HUES6 (cell line): ENCODE data around the gene IFFO2.

Experiments
- H3K27ac ChIP-seq: 2 replicates; pipeline ENCODE4 v1.7.0; 2013; ENCODE audit warnings: low read depth, mild to moderate bottlenecking, low read length, inconsistent platforms
- H3K27me3 ChIP-seq: 2 replicates; pipeline ENCODE4 v1.6.1; 2013; ENCODE audit warnings: low read length; ENCODE audit not compliant: control insufficient read depth, insufficient read depth
- H3K36me3 ChIP-seq: 2 replicates; pipeline ENCODE4 v1.6.1; 2013; ENCODE audit warnings: low read length; ENCODE audit not compliant: control insufficient read depth, insufficient read depth
- H3K4me1 ChIP-seq: 2 replicates; pipeline ENCODE4 v1.6.1; 2013; ENCODE audit warnings: low read length; ENCODE audit not compliant: control insufficient read depth, insufficient read depth
- H3K4me3 ChIP-seq: 2 replicates; pipeline ENCODE4 v1.5.1; 2013; ENCODE audit warnings: low read depth, low read length
- H3K9ac ChIP-seq: one replicate; pipeline ENCODE4 v1.6.1; 2013; ENCODE audit warnings: mild to moderate bottlenecking, low read length
- H3K9me3 ChIP-seq: 2 replicates; pipeline ENCODE4 v1.6.1; 2013; ENCODE audit warnings: low read depth, low read length; ENCODE audit not compliant: control insufficient read depth, insufficient read depth

Gene IFFO2

DNA sequence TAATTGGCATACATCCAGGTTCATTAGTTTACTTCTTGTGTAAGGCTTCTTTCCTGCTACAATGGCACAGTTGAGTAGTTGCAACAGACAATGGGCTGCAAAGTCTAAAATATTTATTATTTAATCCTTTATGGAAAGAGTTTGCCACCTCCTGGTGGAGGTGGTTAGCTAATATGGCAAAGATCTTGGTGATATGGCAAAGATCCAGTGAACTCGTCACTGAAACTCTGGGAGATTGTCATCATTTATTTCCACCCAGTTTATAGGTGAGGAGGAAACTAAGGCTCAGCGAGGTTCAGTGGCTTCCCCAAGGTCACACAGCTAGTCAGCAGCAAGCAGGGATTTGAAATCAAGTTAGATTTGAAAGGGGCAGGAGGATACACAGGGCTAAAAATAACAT is 16.1 kb upstream of the IFFO2 start:
- Histone ChIP-seq H3K27ac (no peak overlapping the region), H3K36me3 (no peaks in the 10 kb centered on the region), H3K9ac (no peak overlapping the region)

DNA sequence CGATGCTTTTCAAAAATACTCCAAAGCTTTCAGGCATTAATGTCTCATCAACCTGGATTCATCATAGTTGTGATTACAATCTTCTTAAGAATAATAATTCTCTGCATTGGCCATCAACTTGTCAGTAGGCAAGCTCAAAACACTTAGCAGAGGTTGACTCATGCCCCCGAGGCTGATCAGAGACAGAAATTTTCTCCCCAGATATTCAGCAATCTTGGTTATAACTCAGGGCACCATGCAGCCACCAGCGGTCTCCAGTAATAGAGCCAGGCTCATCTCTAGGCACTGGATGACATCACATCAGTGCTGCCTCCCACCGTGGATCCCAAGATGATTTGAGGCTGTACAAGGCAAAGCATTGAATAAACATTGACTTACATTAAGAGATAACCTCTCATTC is 14.3 kb upstream of the IFFO2 start:
- Histone ChIP-seq H3K36me3 (no peaks in the 10 kb centered on the region), H3K4me3 (no peak overlapping the region), H3K27me3 (no peaks in the 10 kb centered on the region), H3K27ac (no peak overlapping the region), H3K4me1 (peaks cover 5% of the 10 kb centered on the region; the same call in 1 of the 2 replicates), H3K9ac (no peak overlapping the region), H3K9me3 (no peaks in the 10 kb centered on the region)

More for the DNA sequence above, 16.1 kb upstream of the IFFO2 start:
- Histone ChIP-seq H3K4me3 (no peak overlapping the region), H3K27me3 (no peaks in the 10 kb centered on the region), H3K9me3 (no peaks in the 10 kb centered on the region), H3K4me1 (no peaks in the 10 kb centered on the region)

DNA sequence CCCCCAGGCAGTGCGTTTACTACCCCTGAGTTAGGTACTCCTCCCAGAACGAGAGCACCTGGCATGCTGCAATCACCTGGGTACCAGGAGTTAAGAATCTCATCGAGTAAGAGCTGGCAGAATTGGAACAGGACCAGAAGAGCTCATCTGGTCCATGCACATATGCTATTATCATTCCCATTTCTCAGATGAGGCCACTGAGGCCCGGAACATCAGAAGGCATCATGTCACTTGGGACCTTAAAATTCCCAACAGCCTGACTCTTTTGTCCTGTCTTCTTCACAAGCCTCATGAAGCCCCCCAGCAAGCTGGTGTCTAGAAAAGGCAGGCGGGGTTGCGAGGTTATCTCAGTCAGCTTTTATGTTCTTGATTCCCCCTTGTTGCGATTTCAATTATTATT is 13.9 kb upstream of the IFFO2 start:
- Histone ChIP-seq H3K27me3 (no peaks in the 10 kb centered on the region), H3K27ac (no peak overlapping the region), H3K9me3 (no peaks in the 10 kb centered on the region), H3K4me1 (peaks cover 9% of the 10 kb centered on the region; the same call in 1 of the 2 replicates), H3K9ac (no peak overlapping the region), H3K36me3 (no peaks in the 10 kb centered on the region), H3K4me3 (no peak overlapping the region)

GRCh38 chr1:18967066-18967690 is 10.7 kb upstream of the IFFO2 start:
- Histone ChIP-seq H3K4me1 (peaks cover 16% of the 10 kb centered on the region; the same call in 1 of the 2 replicates), H3K9ac (no peak overlapping the region), H3K27me3 (no peaks in the 10 kb centered on the region), H3K36me3 (no peaks in the 10 kb centered on the region), H3K27ac (no peak overlapping the region), H3K9me3 (no peaks in the 10 kb centered on the region), H3K4me3 (no peak overlapping the region)

DNA sequence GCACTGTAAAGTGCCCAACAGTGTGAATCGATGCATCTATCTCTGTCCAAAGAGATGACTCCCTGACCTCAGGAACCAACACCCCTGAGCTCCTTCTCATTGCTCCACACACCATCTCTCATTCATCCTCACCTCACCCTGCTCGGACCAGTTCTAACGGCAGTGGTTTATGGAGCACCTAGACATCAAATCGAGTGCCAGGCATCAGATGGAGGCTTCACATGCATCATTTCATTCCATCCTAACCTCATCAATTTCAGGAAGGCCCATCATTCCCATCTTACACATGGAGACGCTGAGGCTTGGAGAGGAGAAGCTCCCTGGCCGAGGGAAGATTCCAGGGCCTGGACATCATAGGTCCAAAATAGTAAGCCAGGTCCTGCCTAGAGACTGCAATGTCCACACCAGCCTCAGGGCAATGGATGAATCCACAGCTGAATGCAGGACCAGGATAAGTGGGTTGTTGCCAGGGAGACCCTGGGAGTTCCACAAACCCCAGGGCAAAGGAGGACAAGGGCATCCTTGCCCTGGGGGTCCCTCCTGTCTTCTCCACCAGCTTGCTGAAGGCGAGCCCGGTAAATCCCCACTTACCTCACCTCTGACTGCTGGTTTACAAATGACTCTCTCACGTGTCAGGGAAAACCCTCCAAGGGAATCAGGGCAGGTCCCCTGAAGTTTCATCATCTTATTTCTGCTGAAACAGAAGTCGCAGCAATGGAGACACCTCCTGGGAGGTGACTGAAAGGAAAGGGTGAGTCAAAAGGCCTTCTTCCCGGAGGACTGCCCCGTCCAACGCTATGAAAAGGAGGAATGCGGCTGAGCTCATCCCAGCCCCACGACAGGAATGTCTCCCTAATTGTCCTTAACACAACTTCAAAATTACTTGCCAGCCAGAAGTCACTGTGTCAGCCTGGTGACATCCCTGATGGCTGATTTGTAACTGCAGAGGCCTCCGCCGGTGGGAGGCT is 9.0 kb upstream of the IFFO2 start:
- H3K27ac ChIP-seq, result no peak overlapping the region

DNA sequence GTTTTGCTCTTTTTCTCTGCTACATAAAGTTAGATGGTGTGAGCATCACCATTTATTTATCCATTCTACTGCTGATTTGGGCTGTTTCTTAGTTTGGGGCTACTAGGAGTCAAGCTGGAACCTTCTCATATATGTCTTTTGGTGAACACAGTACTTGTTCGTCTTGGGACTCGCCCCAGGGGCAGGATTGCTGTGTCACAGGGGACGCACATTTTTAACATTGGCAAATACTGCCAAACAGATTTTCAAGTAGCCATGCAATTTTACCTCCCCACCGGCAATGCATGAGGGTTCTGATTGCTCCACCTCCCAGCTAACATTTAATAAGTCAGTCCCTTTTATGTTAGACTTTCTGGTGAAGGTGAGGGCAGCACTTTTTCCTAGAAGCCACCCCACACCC is 7.5 kb upstream of the IFFO2 start:
- Histone ChIP-seq H3K4me1 (peaks cover 16% of the 10 kb centered on the region; the same call in 1 of the 2 replicates), H3K36me3 (no peaks in the 10 kb centered on the region), H3K27ac (no peak overlapping the region)

More for the DNA sequence above, 9.0 kb upstream of the IFFO2 start:
- H3K9ac ChIP-seq, result peak overlapping the region; percentile 54
- peaks cover 2% of the 10 kb centered on the region; the same call in 1 of the 2 replicates for H3K27me3 ChIP-seq
- no peak overlapping the region for H3K4me3 ChIP-seq
- no peaks in the 10 kb centered on the region for H3K36me3 ChIP-seq
- H3K9me3 ChIP-seq, result no peaks in the 10 kb centered on the region
- peaks cover 16% of the 10 kb centered on the region; the same call in 1 of the 2 replicates for H3K4me1 ChIP-seq

GRCh38 chr1:18962855-18963737 is 6.6 kb upstream of the IFFO2 start:
- Histone ChIP-seq H3K4me1 (peaks cover 16% of the 10 kb centered on the region; the same call in 1 of the 2 replicates), H3K9ac (no peak overlapping the region), H3K9me3 (no peaks in the 10 kb centered on the region), H3K27me3 (peaks cover 17% of the 10 kb centered on the region), H3K4me3 (no peak overlapping the region), H3K27ac (no peak overlapping the region), H3K36me3 (no peaks in the 10 kb centered on the region)

More for the DNA sequence above, 7.5 kb upstream of the IFFO2 start:
- H3K4me3 ChIP-seq, result no peak overlapping the region
- H3K27me3 ChIP-seq, result peaks cover 15% of the 10 kb centered on the region
- H3K9ac ChIP-seq, result no peak overlapping the region
- no peaks in the 10 kb centered on the region for H3K9me3 ChIP-seq

GRCh38 chr1:18962121-18962721 is 5.7 kb upstream of the IFFO2 start:
- no peaks in the 10 kb centered on the region for H3K36me3 ChIP-seq
- peaks cover 19% of the 10 kb centered on the region for H3K4me1 ChIP-seq
- H3K27me3 ChIP-seq, result peaks cover 26% of the 10 kb centered on the region
- H3K9ac ChIP-seq, result no peak overlapping the region
- H3K27ac ChIP-seq, result no peak overlapping the region
- no peak overlapping the region for H3K4me3 ChIP-seq
- H3K9me3 ChIP-seq, result no peaks in the 10 kb centered on the region

DNA sequence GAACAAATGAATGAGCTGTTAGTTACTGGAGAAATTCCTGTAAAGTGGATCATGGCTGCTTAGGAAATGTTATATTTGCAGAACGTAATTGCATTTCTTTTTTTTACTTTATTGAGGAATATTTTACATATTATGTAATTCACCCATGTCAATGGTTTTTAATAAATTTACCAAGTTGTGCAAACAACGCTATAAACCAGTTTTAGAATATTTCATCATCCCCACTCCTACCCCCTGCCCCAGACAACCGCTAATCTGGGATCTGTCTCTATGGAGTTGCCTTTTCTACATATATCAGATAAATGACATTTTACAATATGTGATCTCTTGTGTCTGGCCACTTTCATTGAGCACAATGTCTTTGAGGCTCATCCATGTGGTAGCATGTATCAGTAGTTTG is 4.3 kb upstream of the IFFO2 start:
- no peak overlapping the region for H3K27ac ChIP-seq
- peaks cover 16% of the 10 kb centered on the region for H3K4me1 ChIP-seq
- no peak overlapping the region for H3K9ac ChIP-seq
- H3K36me3 ChIP-seq, result no peaks in the 10 kb centered on the region
- H3K27me3 ChIP-seq, result peaks cover 28% of the 10 kb centered on the region
- no peak overlapping the region for H3K4me3 ChIP-seq
- no peaks in the 10 kb centered on the region for H3K9me3 ChIP-seq

DNA sequence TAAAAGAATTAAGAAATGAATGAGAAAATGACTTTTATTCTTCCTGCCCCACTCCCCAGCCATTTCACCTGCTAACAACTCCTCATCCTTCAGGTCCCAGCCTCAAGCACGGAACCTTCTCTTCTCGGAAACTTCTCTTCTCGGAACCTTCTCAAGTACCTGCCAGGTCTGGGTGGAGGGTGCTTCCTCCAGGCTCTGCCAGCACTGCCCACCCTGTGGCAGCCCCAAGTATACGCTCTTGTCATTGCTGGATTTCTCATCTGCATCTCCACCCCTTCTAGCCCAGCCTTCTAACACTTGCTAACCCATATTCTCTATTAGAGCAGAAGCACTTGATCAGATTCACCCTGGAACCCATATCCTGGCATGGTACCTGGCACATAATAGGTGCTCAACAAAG is 3.9 kb upstream of the IFFO2 start:
- Histone ChIP-seq H3K27me3 (peaks cover 30% of the 10 kb centered on the region), H3K4me3 (no peak overlapping the region), H3K9me3 (no peaks in the 10 kb centered on the region), H3K4me1 (peaks cover 11% of the 10 kb centered on the region), H3K27ac (no peak overlapping the region), H3K36me3 (no peaks in the 10 kb centered on the region), H3K9ac (no peak overlapping the region)
